NT2/D1 (cell line): ENCODE results near the gene FCRL6.

Experiments
- SUZ12 ChIP-seq: IDR thresholded peaks from 2 replicates; pipeline ENCODE4 v1.6.1; 2011; ENCODE audit not compliant: insufficient read length, insufficient read depth; ENCODE audit errors: extremely low read depth
- YY1 ChIP-seq: IDR thresholded peaks from 2 replicates; pipeline ENCODE4 v1.6.1; 2011; ENCODE audit not compliant: insufficient read length, insufficient read depth
- ZNF274 ChIP-seq: IDR thresholded peaks from 2 replicates; pipeline ENCODE4 v1.6.1; 2011; ENCODE audit warnings: mild to moderate bottlenecking, low read depth, low read length

DNA sequence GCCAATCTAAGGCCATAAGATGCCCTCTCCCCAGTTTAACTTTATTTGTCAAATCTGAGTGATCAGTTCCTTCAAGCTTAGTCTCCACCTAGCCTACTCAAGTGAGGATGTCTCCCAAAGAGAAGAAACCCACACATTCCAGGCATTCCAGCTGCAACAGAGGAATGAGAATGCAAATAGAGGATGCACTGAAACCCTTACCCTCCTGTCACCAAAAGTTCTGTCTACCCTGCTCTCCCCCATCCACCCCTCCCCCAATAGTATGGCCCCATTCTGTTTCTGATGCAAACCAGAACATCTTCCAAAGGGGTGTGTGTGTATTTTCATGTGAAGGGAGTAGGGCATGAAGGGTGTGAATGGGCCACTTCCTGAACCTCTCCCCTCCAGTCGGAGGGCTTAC is 18.4 kb upstream of the FCRL6 start:
- no peak for TF ChIP-seq YY1
- TF ChIP-seq SUZ12, result no peak
- TF ChIP-seq ZNF274, result no peak
